Measurements from ENCODE around the gene INO80B. TPM values are rescaled to one million over a fixed set of nuclear protein-coding genes. Genes with fewer than 3 reads are reported as not detected.
A peak's percentile ranks its signal among the peaks of the same experiment; 100 is the strongest.

INO80B gene
- total and polyA plus RNA-seq, 2 of the 8 experiments (the other 6 are each of a cell fraction or from before 2014, with no cell fraction given): 3.9 to 18.5 TPM

GRCh38 chr2:74497777-74498499, 43.1 kb downstream of the INO80B start:
- Histone ChIP-seq H2BK120ac (replicated peaks; ENCODE audit: low read depth, low read length) (no peak overlapping the region), H3K27ac (ENCODE audit: low read depth, low read length) (no peak overlapping the region), H3K4me3 (ENCODE audit: extremely low read depth in 1 of 4, insufficient read depth in 2 of 4, low read depth in 3 of 4, low read length in 4 of 4) (peak overlapping the region; percentile 20 to 57 (median 46)), H3K18ac (ENCODE audit: extremely low read depth, low read length) (peak overlapping the region; percentile 96), H2BK12ac (ENCODE audit: low read depth, low read length) (peak overlapping the region; percentile 95; the same call in 1 of the 2 replicates), H3K79me2 (ENCODE audit: control insufficient read depth in 1 of 2, insufficient read depth in 2 of 2, low read length in 2 of 2) (no peaks in the 10 kb centered on the region), H3K23ac (ENCODE audit: insufficient read length) (no peak overlapping the region), H3K23me2 (ENCODE audit: low read depth, low read length) (peaks cover 24% of the 10 kb centered on the region; the same call in 1 of the 2 replicates), H3K9ac (replicated peaks in 1 of 4; ENCODE audit: extremely low read depth in 1 of 4, low read depth in 3 of 4, low read length in 3 of 4) (peak overlapping the region in 1 of 4 experiments; percentile 25; a peak in 3 of 7 replicates), H3K4me2 (ENCODE audit: insufficient read depth in 1 of 2, low read depth in 2 of 2, low read length in 2 of 2) (peak overlapping the region; percentile 78 to 97), H2BK20ac (ENCODE audit: low read length) (no peak overlapping the region; the same call in 1 of the 2 replicates), H4K8ac (ENCODE audit: extremely low read depth, insufficient read depth, low read length) (peak overlapping the region; percentile 75), H3K79me1 (ENCODE audit: low read depth, low read length) (no peaks in the 10 kb centered on the region), H2AFZ (ENCODE audit: low read length) (peak overlapping the region; percentile 57; the same call in 1 of the 2 replicates), H4K5ac (ENCODE audit: insufficient read length, low read depth, low read length) (no peak overlapping the region), H4K20me1 (replicated peaks in 1 of 2; ENCODE audit: control insufficient read depth in 1 of 2, insufficient read depth in 2 of 2, low read length in 2 of 2) (peaks cover 0 to 16% of the 10 kb centered on the region in 2 experiments), H3K27me3 (replicated peaks in 1 of 4; ENCODE audit: control insufficient read depth in 3 of 4, extremely low read depth in 1 of 4, insufficient read depth in 3 of 4, low read length in 3 of 4) (peaks cover 68 to 81% (median 79%) of the 10 kb centered on the region in 4 experiments), H3K4me1 (replicated peaks in 1 of 4; ENCODE audit: control insufficient read depth in 3 of 4, insufficient read depth in 4 of 4, low read length in 3 of 4) (peaks cover 7 to 47% (median 26%) of the 10 kb centered on the region in 4 experiments), H2BK5ac (ENCODE audit: low read depth, low read length) (peak overlapping the region; percentile 26; the same call in 1 of the 2 replicates), H2AK5ac (ENCODE audit: low read depth, low read length) (no peak overlapping the region), H3K4ac (replicated peaks; ENCODE audit: insufficient read length, low read depth, low read length) (no peak overlapping the region), H4K91ac (replicated peaks; ENCODE audit: insufficient read length, low read length) (no peak overlapping the region), H2BK15ac (ENCODE audit: low read length) (peak overlapping the region; percentile 72; the same call in 1 of the 2 replicates), H3K36me3 (ENCODE audit: control insufficient read depth in 2 of 4, insufficient read depth in 4 of 4, low read length in 3 of 4) (peaks cover 0 to 1% (median 0%) of the 10 kb centered on the region in 4 experiments; a peak in 2 of 8 replicates), H3K14ac (ENCODE audit: insufficient read length) (no peak overlapping the region), H3K9me3 (ENCODE audit: insufficient read depth in 2 of 2, low read depth in 1 of 2, low read length in 1 of 2) (no peaks in the 10 kb centered on the region), H3K56ac (replicated peaks; ENCODE audit: insufficient read length, low read depth, low read length) (no peak overlapping the region)
- ChIA-PET CTCF (ENCODE audit: partially characterized antibody) (interaction anchor here (0.9 to 5.1 kb wide), 5 partner anchors 13 to 89 kb away, joined by 3 to 24 read pairs (median 8); partner anchors contain the start of genes CCDC142 and TTC31), POLR2A (ENCODE audit: partially characterized antibody) (interaction anchor here (0.6 to 9.4 kb wide), 16 partner anchors 9 to 496 kb away, joined by 3 to 73 read pairs (median 5); partner anchors contain the start of genes AUP1, CCDC142, DQX1 and HTRA2)
- FAIRE-seq: no peak
- peak in 1 of 2 experiments; percentile 79 for DNase-seq (ENCODE audit: low read depth in 1 of 2, low spot score in 2 of 2)
- 4% methylated on average over 51 of the region's 61 CpGs; no CpG with 5 or more reads in 1 of the 2 experiments for WGBS, 2 experiments (ENCODE audit: extremely low coverage in 1 of 2, insufficient coverage in 1 of 2, insufficient read length in 1 of 2, insufficient replicate concordance in 2 of 2, low coverage in 1 of 2, low lambda C conversion rate in 2 of 2, missing lambda C conversion rate in 1 of 2)
- TF ChIP-seq GABPA (IDR thresholded peaks at IDR 0.05; ENCODE audit: borderline replicate concordance, insufficient read depth, low read length) (no peak), CBX5 (IDR thresholded peaks at IDR 0.05; ENCODE audit: low read depth, low read length) (no peak), ASH2L (IDR thresholded peaks at IDR 0.05; ENCODE audit: low read length) (peak; percentile 64), SP2 (IDR thresholded peaks at IDR 0.05; ENCODE audit: low read length) (no peak), EGR1 (IDR thresholded peaks at IDR 0.05; ENCODE audit: borderline replicate concordance, low read depth, low read length) (no peak), CEBPB (IDR thresholded peaks at IDR 0.05; ENCODE audit: low read depth, low read length) (no peak), JUN (IDR thresholded peaks at IDR 0.05; ENCODE audit: low read depth, low read length) (no peak), USF2 (IDR thresholded peaks at IDR 0.05; ENCODE audit: low read length) (no peak), KDM4A (IDR thresholded peaks at IDR 0.05; ENCODE audit: low read depth, low read length, severe bottlenecking) (no peak), SIN3A (conservative IDR thresholded peaks at IDR 0.05 in 1 of 2, IDR thresholded peaks at IDR 0.05 in 1 of 2; ENCODE audit: low read depth in 1 of 2, low read length in 2 of 2) (peak in 1 of 2 experiments; percentile 27; a peak in 1 of 4 replicates)
